ENCODE results near the gene GCN1. TPM values are rescaled to one million over a fixed set of nuclear protein-coding genes. Genes with fewer than 3 reads are reported as not detected.

The GCN1 gene
- total RNA-seq, 4 donors from 2014 or later: 50.5 to 106 (median 64.3) TPM

DNA sequence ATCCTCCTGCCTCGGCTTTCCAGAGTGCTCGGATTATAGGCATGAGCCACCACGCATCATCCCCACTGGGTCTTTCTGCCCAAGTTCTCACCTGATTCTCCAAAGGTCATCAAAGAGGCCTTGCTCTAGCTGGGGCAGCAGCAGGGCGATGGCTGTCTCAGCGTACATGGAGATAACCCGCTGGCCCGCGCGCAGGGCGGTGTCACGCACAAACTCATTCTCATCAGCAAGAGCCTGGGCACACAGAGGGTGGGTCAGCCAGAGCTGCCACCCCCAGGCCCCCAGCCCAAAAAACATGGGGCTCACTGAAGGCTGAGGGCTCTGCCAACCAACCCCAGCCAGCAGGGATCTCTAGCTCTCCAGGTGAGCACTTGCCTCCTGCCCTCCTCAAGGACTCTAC, 50.3 kb downstream of the GCN1 start:
- TF ChIP-seq, protein P1, sequence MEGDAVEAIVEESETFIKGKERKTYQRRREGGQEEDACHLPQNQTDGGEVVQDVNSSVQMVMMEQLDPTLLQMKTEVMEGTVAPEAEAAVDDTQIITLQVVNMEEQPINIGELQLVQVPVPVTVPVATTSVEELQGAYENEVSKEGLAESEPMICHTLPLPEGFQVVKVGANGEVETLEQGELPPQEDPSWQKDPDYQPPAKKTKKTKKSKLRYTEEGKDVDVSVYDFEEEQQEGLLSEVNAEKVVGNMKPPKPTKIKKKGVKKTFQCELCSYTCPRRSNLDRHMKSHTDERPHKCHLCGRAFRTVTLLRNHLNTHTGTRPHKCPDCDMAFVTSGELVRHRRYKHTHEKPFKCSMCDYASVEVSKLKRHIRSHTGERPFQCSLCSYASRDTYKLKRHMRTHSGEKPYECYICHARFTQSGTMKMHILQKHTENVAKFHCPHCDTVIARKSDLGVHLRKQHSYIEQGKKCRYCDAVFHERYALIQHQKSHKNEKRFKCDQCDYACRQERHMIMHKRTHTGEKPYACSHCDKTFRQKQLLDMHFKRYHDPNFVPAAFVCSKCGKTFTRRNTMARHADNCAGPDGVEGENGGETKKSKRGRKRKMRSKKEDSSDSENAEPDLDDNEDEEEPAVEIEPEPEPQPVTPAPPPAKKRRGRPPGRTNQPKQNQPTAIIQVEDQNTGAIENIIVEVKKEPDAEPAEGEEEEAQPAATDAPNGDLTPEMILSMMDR (IDR thresholded peaks at IDR 0.05): no peak
- TF ChIP-seq POLR2A (IDR thresholded peaks at IDR 0.05): no peak
- Histone ChIP-seq H3K27ac (no peak overlapping the region), H3K36me3 (no peaks in the 10 kb centered on the region), H3K9me3 (no peaks in the 10 kb centered on the region), H3K4me3 (no peak overlapping the region), H3K27me3 (no peaks in the 10 kb centered on the region), H3K4me1 (no peaks in the 10 kb centered on the region)
- DNase-seq: no peak
- intact Hi-C loops (cut with DNase I; ENCODE audit: low total_unique reads): no loop called here

DNA sequence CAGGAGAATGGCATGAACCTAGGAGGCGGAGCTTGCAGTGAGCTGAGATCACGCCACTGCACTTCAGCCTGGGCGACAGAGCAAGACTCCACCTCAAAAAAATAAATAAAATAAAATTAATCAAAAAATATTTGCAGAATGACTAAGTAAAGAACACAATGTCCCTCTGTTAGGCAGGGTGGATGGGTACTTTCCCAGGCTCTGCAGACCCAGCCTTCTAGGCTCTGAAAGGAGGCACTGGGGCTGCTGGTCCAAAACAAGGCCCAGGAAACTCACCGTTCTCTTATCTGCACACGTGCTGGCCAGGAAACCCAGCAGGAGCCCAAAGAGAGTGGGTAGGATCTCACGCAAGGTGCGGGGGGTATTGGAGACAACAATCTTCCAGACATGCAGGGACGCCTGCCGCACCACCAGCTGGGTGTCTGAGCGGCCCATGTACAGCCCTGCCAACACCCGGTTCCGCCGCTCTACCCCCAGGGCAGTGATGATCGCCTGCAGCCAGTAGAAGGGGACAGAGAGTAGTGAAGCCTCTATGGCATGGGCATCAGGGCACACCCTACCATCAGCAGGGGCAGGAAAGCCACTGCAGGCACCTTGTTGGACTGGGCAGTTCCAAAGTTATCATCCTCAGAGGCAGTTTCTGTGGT, 52.2 kb downstream of the GCN1 start:
- Histone ChIP-seq H3K27ac (no peak overlapping the region), H3K27me3 (no peaks in the 10 kb centered on the region), H3K4me1 (no peaks in the 10 kb centered on the region), H3K36me3 (no peaks in the 10 kb centered on the region), H3K9me3 (no peaks in the 10 kb centered on the region), H3K4me3 (no peak overlapping the region)
- intact Hi-C loops (cut with DNase I; ENCODE audit: low total_unique reads): no loop called here
- no peak for DNase-seq
- TF ChIP-seq, protein P1 (IDR thresholded peaks at IDR 0.05): no peak
- TF ChIP-seq POLR2A (IDR thresholded peaks at IDR 0.05): no peak

DNA sequence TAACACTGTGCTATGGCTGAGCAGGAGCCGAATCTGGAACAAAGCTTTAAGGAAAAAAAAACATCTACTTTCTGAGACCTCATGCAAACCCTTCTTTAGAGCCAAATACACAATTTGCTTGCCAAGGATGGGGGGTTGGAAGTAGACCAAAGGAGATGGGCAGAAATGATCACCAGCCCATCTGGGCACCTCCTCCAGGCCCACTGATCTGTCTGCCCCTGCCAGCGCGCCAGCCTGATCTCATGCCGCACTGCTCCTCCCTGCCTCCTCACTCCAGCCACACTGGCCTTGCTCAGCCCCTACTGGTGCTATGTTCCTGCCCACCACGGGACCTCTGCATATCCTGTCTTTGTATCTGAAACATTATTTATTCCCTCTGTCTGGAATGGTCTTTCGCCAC, 53.2 kb downstream of the GCN1 start:
- no peak overlapping the region for H3K27ac ChIP-seq
- no peaks in the 10 kb centered on the region for H3K36me3 ChIP-seq
- H3K9me3 ChIP-seq: no peaks in the 10 kb centered on the region
- no peaks in the 10 kb centered on the region for H3K4me1 ChIP-seq
- intact Hi-C loops (cut with DNase I; ENCODE audit: low total_unique reads): no loop called here
- TF ChIP-seq, protein P1 (IDR thresholded peaks at IDR 0.05): no peak
- no peak for TF ChIP-seq POLR2A (IDR thresholded peaks at IDR 0.05)
- H3K27me3 ChIP-seq: no peaks in the 10 kb centered on the region
- no peak overlapping the region for H3K4me3 ChIP-seq
- no peak for DNase-seq

DNA sequence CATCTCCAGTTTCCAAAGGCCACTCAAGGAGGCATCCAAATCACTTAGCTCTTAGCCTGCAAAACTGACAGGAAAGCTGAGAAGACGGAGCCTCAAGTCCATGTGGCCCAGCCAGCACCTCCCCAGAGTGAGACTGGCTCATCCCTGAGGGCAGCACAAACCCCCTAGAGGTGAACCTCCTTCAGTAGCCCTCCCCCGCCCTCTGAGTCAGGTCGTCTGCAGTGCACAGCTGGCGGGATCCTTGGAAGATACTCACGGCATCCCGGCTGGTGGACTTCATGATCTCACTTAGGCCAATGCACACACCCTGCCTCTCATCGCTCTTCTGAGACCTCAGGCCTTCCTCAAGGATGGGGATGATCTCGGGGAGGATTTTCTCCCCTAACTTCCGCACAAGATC, 53.9 kb downstream of the GCN1 start:
- Histone ChIP-seq H3K27me3 (no peaks in the 10 kb centered on the region), H3K4me1 (no peaks in the 10 kb centered on the region), H3K36me3 (no peaks in the 10 kb centered on the region), H3K9me3 (no peaks in the 10 kb centered on the region), H3K4me3 (no peak overlapping the region), H3K27ac (no peak overlapping the region)
- TF ChIP-seq, protein P1 (IDR thresholded peaks at IDR 0.05): no peak
- TF ChIP-seq POLR2A (IDR thresholded peaks at IDR 0.05): no peak
- no peak for DNase-seq
- intact Hi-C loops (cut with DNase I; ENCODE audit: low total_unique reads): no loop called here

DNA sequence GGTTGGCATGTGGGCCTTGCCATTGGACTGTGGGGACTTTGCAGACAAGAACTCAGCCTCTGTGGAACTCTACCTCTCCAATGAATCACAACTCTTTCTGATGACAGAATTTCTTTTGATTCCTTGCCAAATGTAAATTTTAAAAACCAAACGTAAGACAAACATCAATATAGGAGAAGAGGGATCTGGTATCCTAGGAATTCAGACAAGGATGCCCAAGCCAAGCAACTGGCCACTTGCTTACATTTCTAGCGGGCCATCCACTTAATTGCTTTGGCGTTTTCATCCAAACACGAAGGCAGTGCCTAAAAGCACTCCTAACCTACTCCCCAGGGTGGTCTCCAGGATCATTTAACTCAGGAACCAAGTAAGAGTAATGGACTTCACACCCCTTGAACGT, 54.6 kb downstream of the GCN1 start:
- H3K9me3 ChIP-seq: no peaks in the 10 kb centered on the region
- TF ChIP-seq POLR2A (IDR thresholded peaks at IDR 0.05): no peak
- TF ChIP-seq, protein P1 (IDR thresholded peaks at IDR 0.05): no peak
- H3K4me3 ChIP-seq: no peak overlapping the region
- no peaks in the 10 kb centered on the region for H3K36me3 ChIP-seq
- intact Hi-C loops (cut with DNase I; ENCODE audit: low total_unique reads): no loop called here
- no peaks in the 10 kb centered on the region for H3K27me3 ChIP-seq
- no peak overlapping the region for H3K27ac ChIP-seq
- no peaks in the 10 kb centered on the region for H3K4me1 ChIP-seq
- DNase-seq: no peak
